ENCODE measurements around the gene UNC5C.

DNA sequence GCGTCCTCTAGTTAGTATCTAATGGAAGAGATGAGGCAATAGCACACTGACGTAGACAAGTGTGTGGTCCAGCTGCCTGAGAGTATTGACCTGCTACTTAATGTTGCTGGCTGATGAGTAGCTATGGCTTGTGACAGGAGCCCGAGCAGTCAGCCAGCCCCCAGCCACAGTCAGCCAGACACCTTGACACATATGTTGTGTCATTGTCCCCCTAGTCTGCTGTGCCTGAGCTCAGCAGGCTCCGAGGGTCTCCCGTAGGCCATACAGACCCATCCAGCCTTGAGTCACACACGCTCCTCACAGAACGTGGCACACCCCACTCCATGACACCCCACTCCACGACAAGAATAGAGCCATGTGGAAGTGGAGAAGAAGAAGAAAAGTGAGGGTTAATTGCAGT lies 362.1 kb downstream of the UNC5C start:
- TF ChIP-seq, protein P1, sequence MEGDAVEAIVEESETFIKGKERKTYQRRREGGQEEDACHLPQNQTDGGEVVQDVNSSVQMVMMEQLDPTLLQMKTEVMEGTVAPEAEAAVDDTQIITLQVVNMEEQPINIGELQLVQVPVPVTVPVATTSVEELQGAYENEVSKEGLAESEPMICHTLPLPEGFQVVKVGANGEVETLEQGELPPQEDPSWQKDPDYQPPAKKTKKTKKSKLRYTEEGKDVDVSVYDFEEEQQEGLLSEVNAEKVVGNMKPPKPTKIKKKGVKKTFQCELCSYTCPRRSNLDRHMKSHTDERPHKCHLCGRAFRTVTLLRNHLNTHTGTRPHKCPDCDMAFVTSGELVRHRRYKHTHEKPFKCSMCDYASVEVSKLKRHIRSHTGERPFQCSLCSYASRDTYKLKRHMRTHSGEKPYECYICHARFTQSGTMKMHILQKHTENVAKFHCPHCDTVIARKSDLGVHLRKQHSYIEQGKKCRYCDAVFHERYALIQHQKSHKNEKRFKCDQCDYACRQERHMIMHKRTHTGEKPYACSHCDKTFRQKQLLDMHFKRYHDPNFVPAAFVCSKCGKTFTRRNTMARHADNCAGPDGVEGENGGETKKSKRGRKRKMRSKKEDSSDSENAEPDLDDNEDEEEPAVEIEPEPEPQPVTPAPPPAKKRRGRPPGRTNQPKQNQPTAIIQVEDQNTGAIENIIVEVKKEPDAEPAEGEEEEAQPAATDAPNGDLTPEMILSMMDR (conservative IDR thresholded peaks at IDR 0.05; ENCODE audit: low read length), result no peak
- no peak for TF ChIP-seq EZH2phosphoT487 (IDR thresholded peaks at IDR 0.05; ENCODE audit: borderline replicate concordance, low read depth, low read length)
